ENCODE results near the gene VEGFD.

Gene VEGFD, protein sequence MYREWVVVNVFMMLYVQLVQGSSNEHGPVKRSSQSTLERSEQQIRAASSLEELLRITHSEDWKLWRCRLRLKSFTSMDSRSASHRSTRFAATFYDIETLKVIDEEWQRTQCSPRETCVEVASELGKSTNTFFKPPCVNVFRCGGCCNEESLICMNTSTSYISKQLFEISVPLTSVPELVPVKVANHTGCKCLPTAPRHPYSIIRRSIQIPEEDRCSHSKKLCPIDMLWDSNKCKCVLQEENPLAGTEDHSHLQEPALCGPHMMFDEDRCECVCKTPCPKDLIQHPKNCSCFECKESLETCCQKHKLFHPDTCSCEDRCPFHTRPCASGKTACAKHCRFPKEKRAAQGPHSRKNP

DNA sequence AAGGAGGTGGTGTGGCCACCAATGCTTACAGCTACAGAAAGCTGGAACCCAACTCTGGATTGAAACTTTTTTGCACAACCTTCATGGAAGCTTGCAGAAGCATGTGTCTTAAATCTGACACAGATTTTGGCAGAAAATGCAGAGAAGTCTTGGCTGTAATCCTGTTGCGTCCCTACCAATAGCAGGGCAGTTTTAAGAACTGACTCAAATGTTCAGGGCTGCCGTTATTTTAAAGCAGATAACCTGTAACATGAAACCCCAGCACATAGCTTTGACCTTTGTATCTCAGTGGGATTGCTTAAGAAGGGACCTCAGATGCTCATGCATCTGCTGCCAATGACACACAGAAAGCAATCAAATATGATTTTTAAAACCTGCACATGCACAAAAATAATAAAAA lies at the start of gene VEGFD:
Gene VEGFD (minus strand): TSS at position 110 of the 400 bp plus-strand sequence. CDS start 467 bp downstream, outside the sequence.
- DNase-seq: no peak

DNA sequence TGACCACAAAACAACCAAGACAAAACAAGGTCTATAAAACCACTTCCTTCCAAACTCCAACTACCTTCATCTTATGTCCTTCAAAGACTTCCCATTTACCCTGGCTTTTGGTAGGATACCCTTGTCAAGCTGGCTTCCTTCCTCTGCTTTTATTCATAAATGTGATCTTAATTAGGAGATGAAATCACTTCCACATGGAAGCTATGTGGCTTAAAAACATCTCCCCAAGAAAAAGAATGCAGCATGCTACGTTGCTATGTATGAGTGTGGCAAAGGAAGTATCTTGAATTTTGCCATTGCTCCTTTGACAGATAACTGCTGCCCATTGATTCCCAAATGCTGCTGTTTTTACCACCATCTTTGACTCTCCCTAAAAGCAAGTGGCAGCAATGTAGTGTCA lies 46.4 kb upstream of the VEGFD start:
- no peak for DNase-seq

DNA sequence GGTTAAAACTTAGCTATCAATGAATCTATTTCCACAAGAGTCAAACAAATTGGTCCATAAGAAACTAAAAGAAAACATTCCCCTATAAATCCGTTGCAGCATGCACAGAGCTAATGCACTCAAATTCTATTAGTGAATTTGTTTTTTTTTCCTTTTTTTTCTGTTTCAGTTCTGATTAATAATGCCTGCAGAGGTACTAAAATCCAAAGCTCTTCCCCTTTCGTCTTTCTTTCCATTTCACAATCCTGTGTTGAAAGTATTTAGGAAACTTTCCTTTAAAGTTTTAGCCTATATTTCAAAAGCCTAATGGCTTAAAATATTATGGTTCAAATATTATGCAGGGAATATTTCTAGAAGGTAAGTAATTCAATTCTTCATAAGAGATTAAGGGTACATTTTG lies 45.9 kb upstream of the VEGFD start:
- no peak for DNase-seq

DNA sequence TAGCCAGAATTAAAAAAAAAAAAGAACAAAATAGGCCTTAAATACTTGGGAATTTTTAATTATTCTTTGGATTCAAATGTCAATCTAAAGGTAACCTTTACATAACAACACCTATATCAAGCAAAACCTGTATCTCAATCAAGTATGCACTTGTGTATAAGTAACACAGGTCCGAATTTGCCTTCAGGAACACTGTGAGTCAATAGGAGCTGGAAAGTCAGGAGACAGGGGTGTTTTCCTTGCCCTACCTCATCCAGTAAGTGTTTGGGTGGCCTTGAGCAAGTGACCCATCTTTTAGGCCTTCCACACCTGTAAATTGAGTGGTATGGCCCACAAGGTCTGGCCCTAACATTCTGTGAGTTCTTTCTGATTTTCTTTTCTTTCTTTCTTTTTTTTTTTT lies 40.8 kb upstream of the VEGFD start:
- DNase-seq: no peak

DNA sequence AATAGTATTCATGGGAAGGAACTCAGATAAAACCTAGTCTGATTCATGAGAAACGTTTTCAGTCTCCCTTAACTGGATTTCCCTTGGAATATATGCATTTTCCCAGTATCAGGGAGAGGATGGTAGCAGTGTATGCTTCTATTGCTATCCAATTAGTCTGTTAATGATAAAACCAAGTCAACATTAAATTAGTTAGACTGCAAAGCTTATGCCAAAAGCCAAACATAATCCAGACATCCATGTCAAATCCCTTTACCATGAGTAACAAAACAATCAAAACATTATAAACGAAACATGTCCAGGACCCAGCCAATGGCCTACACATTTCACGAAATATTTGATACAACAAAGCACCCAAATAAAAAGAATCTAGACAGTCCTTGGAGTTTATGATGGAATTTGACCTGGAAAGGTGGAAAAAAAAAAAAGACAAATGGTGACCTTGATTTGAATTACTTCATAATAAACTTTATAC lies 34.5 kb upstream of the VEGFD start:
- DNase-seq: no peak

DNA sequence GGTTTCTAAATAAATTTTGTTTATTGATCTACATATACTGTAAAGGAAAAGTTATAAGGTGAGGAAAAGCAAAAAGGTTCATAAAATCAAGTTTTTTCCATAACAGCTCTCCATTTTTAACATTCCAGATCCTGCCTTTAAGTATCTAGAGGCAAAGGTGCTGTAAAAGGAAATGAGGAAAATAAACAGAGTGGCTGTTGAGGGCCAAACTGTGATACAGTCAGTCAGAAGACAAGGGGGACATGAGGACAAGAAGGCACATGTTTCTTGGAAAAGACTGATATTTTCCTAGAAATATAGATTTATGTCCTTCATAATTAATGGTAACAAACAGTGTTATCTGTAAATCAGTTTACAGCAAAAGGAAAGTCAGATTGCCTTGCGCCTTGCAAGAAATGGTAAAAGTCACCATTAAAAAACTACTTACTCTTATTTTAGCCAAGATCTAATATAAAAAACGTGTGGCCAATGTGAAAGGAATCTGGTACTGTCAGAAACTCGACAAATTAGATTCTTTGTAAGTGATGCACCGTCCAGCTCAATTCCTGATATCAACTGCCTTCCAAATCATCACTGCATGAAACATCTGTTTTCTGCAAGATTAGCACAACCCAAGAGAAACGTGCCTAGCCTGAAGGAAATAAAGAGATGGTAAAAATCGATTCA lies 34.0 kb upstream of the VEGFD start:
- no peak for DNase-seq

DNA sequence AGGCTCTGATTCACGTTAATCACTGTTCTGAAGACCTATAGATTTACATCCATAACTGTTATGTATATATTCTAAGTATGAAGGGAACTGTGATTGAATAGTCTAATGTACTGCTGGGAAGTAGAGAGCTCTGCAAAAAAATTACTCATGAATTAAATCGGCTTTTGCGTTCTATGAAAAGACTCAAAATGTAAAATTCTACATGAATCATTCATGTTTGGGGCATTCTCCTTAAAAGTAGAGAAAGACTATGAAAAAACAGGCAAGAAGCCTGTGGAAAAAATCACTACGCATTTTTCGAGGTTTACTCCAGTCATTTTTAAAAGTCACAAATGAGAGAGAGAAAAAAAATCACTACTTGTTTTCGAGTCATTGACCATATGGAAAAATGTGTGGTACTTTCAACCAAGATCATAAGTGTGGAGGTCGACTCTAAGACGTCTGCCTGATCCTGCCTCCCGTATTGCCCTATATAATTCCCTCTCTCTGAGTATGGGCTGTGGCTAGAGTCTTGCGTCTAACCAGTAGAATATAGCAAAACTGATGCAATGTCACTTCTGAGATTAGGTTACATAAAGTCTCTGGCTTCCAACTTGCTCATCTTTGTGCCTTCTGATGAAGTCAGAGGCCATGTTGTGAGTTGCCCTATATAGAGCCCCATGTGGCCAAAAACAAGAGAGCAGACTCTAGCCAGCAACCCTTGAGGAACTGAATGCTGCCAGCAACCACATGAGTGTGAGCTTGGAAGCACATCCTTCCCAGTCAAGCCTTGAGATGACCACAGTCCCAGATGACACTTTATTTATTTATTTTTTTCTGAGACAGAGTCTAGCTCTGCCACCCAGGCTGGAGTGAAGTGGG lies 32.1 kb upstream of the VEGFD start:
- no peak for DNase-seq

DNA sequence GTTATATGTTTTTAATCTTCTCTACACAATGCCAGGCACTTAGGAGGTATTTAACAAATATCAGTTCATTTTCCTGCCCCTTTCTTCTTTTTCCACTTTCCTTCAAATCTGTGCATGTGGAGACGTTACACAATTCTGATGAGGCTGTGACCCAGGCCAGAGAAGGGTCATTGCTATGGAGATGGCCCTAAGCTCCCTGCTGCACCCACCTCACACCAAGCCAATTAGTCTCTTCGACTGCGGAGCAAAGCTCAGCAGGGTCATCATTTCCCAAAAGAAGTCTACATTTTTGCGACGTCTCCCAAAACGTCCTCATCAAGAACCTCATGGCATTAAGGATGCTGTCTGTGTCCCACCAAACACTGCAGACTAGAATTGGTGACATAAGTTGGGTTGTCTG lies 28.9 kb upstream of the VEGFD start:
- DNase-seq: no peak

DNA sequence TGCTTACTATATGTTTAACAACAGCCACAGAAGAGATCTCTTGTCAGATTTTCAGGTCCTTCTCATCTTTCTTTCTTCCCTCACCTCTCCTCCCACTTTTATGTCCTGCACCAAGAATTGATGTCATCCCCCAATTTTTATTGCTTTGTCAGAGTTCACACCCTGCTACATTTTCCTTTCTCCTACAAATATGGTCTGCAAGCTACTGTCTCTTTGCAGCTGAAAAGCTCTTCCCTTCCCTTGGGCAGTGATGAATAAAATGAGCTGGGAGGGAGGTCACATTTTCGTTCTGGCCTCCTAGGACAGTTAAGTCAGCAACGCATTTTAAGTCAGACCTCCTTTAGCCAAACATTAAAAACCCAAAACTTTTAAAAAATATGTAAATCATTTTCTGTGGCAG lies 26.7 kb upstream of the VEGFD start:
- DNase-seq: no peak

DNA sequence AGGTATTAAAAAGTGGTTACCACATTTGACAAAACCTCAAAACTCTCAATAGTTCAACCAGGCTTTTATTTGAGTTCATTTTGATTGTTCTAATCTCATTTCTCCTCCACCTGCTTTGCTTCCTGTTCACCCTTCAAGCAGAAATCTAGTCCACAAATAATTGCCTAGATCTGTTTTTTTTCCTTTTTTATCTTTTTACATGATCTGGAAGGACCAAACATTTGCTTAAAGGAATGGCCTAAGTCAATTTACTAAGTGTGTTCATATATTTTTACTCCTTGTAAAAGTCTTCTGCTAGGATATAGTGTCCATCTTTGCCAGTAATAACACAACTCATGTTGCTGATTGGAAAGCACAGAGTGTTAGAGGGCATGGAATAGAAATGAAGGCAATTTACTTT lies 26.2 kb upstream of the VEGFD start:
- DNase-seq: no peak

DNA sequence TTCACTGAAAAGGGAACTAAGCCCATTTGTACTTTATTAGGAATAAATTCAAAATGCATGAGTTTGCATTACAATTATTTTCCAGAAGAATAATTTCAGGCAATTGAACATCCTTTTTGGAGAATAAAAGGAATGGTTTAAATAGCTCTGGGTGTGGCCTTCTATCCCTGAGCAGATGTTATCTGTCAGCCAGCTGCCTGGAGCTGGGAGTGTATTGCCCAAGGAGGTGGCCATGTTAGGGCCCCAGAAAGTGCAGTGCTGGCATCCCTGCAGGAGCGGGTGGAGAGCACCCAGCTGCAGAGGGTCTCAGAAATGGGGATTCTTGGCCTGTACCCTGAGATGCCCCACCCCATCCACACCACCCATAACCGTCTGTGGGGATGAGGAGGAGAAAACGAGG lies 21.6 kb upstream of the VEGFD start:
- DNase-seq: no peak

DNA sequence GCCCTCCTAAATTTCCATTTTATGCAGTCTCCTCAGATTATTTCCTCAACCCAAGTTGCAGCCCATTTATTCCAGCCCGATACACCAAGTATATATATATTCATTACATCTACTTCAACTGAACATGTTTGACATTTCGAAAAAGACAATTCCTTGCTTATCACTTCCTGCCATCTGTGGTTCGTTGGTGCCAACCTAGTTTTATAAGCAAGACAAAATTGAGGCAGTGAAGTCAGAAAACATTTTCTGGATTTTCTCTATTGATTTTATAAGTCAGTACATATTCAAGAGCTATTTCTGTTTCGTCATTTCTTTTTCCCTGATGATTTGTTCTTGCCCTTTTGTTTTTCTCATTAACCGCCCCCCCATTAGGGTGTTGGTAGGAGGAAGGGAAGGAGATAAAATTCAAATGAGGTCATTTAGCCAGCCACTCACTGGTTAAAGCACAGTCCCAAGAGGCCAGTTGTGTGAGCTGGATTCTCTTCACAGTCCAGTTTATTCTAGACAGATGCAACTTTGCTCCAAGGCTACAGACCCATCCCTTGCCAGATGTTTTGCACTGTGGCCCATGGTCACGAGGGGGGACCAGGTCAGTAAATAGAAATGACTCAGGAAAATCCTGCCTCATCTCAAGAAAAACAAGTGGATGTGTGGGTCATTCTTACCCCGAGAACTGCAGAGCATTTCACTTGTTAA lies 20.3 kb upstream of the VEGFD start:
- no peak for DNase-seq

DNA sequence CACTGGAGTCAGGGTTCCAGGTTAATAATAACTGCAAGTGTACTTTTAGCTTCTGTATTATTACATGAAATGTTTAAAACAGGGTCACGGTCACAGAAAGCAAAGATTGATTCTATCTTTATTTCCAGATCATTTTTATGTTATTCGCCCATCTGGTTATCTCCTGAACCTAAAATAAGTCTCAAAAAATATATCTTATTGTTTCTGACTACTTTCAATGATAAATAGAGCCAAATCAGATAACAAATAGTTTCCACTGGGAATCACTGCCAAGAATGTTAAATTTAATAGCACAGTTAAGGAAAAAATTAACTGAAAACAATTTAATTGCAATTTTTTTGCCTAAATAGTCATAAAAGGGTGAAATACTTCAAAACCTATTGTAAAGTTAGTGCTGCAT lies 17.2 kb upstream of the VEGFD start:
- DNase-seq: no peak

DNA sequence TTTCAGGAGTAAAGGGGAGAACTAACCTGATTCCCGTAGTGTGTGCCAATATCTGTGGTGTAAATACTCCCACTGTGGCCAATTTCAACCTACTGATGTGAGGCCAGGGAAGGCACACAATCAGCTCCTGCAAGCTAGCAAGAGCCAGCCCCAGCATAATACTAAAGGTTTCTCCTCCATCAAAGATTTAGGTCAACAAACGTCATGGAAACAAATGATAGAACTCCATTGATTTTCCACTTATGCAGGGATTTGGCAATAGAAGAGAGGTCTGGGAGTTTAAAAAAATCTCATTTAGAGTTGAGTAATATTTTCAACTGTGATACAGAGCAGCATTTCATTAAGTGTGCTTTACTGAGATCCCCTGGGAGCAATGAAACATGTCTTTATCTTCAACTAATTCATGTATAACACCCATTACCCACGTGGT lies 15.8 kb upstream of the VEGFD start:
- DNase-seq: no peak

DNA sequence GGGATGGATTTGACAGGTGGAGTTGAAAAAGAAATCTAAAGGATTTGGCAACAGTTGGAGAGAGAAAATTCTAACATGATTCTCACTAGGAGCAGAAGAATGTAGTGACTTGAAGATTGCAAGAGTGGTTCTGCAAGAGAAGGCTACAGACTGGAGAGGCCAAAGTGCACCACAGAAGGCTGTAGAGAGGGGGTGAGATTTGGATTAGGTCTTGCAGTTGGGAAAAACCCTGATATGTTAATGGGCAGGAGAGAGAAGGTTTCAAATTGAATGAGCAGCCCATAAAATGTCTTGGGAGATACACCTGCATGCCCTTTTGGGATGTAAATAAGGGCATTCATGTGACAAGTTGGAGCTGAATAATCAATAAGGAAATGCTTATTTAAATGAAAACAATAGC lies 14.7 kb upstream of the VEGFD start:
- no peak for DNase-seq

DNA sequence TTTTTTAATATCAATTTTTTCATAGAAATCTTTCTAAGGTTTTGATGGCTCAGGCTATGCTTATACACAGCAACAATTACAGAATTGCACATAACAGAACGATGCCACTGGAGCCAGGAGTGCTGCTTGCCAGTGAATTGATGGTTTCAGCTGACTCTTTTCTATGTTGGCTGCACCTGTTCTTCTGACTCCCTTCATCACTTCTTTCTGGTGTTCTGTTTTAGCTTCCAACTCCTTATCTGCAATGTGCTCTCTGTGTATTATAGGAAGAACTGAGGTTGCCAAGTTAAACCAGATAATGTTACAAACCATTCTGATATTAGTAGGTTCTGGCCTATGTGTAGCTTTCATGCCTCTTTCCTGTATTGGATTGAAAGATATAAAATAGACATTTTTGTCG lies 11.6 kb upstream of the VEGFD start:
- DNase-seq: no peak

DNA sequence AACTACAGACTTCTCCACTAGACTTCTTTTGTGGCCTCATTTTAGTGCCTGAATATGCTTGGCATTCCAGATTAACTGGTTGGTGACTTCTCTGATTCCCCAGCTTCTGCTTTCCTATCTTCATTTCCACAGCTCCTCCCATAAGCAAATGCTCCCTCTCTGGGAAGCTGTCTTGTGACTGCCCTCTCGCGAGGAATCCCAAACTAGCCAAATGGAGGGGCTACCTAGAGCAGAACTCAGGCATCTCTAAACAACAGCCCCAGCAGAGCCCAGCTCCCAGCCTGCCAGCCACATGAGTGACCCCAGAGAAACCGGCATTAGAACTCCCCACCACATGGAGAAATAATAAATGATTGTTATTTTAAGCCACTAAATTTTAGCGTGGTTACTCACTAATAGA lies 7.6 kb upstream of the VEGFD start:
- no peak for DNase-seq

DNA sequence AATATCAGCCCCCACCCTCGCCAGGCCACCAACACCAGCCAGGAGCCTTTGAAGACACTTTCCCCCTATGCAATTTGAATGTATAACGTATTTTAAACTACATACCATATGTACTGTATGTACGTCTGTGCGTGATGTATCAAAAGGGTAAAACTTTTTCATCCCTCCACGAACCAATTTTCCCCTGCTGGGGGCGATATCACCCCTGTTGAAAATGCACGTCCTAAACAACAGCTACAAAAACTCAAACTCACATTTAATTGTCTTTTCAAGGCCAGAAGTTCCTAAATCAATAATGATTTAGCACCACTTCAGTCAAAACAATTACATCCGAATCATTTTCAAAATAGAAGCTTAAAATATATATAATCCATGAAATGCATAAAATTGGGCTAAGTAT lies 1.4 kb downstream of the VEGFD start:
- no peak for DNase-seq

DNA sequence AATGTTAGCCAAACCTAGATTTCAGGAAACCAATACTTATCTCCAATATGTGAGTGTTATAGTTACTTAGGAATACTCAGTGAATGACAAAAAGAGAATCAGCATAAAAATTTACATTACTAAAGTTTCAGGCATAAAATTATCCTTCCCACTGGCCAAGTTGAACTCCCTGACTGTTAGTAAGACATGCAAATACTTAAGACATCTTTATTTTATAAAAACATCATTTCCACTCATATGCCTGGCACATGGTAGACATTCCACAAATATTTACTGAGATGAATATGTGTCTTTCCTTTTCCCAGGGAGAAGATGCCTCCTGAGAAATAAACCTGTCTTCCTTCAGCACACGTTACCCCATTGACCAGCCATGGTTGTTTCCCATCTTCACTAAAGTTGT lies 7.3 kb downstream of the VEGFD start:
- no peak for DNase-seq

DNA sequence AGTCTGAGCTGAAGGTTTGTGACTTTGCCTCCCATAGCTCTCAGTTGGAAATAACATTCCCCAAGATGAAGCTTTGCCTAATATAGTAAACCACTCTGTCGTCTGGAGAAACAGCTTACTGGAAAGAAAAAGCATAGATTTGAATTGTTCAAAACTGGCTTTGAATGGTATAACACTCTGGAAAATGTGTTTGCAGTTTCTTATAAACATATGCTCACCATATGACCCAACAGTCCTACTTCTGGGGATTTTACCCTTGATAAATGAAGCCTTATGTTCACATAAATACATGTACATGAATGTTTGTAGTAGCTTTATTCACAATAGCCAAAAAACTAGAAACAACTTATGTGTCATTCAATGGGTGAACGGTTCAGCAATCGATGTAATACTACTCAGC lies 10.2 kb downstream of the VEGFD start:
- no peak for DNase-seq

DNA sequence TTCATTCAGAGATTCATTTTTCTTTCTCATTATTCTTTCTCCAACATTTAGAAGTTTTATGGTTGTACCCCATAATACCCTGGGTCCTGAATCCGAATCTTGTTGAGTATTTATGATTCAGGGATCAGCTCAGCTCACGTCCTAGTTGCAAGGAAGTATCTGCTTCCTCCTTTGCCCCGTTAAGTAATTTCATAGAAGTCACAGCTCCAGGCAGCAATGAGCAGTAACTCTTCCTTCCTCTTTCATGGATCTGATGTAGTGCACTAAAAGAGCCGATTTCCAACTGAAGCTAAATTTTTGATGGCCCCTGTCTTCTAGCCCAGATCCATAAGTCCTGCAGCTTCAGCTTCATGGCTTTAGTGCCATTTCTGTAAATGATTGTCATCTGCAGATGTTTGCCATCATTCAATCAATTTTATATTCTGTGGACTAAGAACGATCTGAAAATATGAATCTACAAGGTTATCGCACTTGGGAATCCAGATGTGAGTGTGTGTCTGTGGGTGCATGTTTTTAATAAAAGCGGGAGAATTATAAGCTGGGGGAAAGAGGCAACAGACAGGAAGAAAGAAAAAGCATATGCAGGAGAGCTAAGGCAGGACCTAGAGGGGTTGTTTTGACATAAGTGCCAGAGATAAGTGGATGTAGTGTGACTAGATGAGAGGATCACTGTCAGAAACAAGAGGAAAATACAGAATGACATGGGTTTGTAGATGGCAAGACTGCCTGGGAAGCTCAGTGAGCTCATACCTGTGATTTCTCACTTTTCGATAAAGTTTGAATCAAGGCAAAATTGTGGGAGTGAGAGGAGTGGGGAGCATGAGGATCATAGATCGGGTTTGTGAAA lies 17.5 kb downstream of the VEGFD start:
- no peak for DNase-seq

DNA sequence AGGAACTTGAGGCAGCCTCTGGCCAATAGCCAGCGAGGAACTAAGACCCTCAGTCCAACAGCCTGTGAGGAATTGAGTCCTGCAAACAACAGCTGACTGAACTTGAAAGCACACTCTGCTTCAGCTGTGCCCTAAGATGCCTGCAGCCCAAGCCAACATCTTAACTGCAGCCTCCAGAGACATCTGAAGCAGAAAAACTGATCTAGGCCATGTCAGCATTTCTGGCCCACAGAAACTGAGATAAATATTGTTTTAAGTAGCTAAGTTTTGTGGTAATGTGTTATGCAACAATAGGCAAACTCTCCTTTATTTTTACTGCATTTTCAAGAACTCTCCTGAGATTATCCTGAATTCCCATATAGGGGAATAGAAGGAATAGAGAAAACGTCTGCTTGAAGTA lies 24.5 kb downstream of the VEGFD start:
- no peak for DNase-seq
